Measurements from ENCODE around the gene MAN2C1.
A peak's percentile ranks its signal among the peaks of the same experiment; 100 is the strongest.
"Not testable (repeated sequence)": the region's sequence is repeated elsewhere in the genome, so short reads cannot be mapped to it uniquely, and the experiment has no call there.

MAN2C1 gene

DNA sequence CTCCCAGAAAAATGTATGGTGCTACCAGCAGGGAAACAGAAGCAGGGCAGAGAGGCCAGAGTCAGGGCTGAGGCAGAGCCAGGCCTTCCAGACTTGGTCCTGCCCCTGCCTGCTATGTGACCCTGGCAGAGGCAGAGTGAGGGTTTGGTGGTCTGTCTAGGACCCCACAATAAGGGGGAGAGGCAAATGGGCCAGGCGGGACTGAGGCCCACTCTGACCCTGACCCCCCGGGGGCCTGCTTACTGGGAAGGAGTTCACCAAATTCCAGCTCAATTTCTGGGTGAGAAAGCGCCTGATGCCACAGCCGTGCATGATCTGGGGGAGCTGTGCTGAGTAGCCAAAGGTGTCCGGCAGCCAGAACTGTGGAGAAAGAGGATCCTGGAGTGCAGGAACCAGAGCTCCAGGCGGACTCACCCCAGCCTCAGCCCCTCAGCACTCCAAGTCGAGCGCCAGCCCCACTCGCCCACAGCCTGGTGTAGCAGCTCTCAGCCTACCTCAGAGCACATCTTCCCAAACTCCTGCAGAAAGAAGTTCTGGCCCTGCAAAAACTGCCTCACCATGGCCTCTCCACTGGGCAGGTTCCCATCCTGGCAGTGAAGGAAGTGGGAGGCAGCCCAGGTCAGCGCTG, 6.9 kb downstream of the MAN2C1 start:
- DNase-seq (ENCODE audit: low read depth in 2 of 2) = no peak

DNA sequence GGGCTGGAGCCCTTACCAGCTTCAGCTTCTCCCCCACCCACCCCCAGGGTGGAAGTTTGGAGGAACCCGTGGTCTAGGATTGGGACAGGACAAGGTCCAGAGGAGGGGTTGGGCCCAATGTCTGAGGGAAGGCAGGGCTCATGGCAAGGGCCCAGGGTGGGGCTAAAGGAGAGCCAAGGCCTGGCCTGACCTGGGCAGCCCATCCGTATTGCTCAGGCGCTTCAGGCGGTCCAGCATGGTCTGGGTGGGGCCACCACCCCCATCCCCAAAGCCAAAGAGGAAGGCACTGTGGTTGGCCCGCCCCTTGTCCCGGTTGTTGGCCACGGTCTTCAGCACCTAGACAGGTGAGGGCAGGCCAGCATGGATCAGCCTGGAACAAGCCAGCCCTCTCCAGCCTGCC, 7.6 kb downstream of the MAN2C1 start:
- no peak for DNase-seq (ENCODE audit: low read depth in 2 of 2)

DNA sequence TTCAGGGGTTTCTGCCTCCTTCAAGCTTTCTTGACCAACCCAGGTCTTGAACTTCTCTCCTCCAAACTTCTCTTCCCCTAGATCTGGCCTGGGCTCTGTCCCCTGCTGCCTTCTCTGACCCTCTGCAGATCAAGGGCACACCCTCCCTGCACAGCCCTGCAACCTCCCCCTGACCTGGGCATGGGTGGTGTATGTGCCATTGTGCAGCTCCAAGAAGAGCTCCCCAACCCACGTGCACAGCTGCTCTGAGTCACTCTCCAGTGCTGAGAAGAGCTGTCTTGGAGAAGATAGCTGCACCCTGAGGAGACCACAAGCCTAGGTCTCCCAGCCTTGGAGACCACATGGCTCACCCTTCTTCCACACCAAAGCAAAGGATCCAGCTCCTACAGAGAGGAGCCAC, 8.0 kb downstream of the MAN2C1 start:
- no peak for DNase-seq (ENCODE audit: low read depth in 2 of 2)

DNA sequence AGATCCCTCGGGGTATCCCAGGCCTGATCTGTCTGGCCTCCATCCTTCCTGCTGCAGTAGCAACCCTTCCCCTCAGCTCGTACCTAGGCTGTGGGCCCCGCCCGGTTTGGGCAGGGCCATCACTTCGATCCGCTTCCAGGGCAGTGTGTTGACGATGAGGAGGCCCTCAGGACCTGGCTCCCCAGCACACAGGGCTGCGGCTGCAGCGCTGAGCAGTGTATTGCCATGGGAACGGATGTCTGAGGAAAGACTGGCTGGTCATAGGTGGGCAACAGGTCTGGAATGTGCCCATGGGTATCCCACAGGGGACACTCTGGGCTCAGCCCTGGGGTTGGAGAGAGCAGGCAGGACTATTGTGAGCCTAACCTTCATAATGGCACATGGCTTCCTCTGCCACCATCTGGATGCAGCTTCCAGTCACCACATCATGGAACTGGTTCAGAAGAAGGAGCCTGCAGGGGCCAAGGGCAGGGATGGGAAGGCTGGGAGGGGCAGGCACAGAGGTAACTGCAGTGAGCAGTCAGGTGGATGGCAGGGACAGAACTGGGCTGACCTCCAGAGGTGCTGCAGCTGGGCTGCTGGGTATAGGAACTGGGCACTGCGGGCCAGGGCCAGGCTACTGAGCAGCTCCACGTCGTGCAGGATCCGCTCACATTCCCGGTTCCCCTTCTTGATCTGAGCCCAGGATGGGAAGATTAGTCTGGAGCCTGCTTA, 8.7 kb downstream of the MAN2C1 start:
- DNase-seq (ENCODE audit: low read depth in 2 of 2) = no peak

DNA sequence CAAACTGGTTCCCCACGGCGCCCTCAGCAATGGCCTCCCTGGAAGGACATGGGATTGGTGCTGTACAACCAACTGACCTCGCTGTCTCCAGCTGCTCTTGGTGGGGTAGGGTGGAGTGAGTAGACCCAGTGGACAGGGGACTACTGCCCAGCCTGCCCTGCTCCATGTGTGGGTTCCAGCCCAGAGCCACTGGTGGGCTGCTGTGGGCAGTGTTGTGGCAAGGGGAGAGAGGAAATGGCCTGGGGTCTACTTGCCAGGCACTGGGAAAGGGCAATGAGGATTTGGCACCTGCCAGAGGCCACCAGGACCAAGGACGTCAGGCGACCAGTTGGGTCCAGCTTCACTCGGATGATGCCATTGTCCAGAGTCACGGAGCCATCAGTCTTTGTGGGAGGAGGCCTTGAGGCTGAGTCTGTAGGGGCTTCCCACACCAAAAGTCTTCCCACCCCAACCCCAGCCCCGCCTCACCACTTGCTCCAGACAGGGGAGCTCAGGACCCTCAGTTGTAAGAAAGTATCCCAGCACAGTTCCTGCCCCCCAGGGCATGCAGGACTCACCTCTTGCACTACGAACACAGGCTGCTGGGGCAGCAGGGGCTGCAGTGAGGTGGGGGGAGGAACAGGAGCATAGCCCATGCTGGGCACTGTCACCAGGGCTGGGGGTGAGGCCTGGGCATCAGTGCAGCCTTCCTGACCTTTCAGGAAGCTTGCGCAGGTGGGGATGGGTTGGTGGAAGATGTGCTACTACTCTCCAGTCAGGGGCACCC, 9.5 kb downstream of the MAN2C1 start:
- DNase-seq (ENCODE audit: low read depth in 2 of 2) = no peak

DNA sequence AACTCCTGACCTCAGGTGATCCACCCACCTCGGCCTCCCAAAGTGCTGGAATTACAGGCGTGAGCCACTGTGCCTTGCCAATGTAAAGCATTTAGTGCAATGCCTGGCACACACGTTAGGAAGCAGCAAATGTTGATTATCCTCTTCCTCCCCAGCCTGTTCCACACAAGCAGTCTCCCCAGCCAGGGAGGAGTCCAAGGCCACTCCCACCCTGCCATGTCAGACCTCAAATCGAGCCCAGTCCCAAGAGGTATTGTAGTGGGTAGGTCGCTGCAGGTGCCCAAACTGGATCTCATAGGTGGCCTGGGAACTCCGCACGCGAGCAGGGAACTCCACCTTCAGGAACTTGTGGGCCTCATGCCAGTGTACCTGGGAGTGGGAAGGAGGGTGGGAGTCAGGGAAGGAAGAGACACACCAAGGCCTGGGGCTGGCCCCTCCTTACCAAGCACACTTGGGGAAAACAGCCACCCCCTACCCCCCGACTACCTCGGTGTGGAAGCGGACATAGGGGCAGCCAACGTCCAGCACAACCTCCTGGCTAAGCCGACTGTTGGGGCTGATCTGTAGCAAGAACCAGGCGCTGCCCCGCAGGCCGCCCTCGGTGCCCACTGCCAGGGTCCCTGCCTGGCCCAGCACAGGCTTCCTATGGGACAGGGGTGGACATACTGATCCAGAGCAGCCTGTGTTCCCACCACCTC, 10.3 kb downstream of the MAN2C1 start:
- no peak for DNase-seq (ENCODE audit: low read depth in 2 of 2)

DNA sequence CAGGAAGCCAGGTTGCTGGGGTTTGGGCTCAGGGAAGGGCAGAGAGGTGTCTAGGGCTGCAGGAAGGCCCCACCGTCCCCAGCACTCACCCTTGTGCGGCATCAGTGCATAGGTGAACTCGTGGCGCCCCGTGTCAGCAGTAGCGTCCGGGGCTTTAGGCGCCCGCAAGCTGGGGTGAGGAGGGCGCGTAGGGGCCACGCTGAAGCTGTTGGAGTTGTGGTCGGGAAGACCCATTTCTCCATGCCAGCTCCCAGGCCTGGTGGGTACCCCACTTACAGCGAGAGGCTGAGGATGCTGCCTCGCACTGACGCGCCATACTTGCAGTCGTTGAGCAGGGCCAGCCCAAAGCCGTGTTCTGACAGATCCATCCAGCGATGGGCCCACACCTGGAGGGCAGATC, 11.9 kb downstream of the MAN2C1 start:
- no peak for DNase-seq (ENCODE audit: low read depth in 2 of 2)

DNA sequence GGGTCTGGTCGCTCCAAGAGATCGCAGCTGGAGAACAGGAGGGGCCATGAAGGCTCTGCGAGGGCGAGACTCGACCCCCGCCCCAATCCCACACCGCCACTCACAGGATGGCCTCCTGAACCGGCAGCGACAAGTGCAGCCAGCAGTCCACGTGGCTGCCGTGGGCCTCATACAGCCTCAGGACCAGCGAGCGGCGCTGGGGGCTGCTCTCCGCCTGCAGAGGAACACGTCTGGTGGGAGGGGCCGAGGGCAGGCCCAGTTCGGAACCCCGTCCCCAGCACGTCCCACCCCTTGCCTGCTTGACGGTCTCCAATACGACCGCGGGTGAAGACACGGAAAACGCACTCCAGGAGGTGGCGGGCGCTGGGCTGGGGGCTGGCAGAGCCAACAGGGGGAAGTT, 12.4 kb downstream of the MAN2C1 start:
- no peak for DNase-seq (ENCODE audit: low read depth in 2 of 2)

DNA sequence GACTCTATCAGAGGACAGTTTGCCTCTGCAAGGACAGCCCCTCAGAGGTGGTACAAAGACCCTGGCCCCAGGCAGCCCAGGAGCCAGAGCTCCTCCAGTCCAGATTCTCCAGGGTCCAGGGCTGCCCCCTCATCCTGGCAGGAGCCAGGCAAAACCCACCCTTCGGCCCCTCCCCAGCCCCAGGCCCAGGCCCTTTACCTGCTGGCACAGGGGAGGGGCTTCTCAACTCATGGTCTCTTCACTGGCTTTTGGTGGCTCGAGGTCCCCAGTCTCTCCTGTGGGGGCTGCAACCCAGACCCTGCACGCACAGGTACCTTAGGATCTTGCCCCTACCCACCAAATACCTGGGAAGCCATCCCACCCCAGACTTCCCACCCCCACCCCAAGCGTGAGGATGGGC, 13.0 kb downstream of the MAN2C1 start:
- DNase-seq (ENCODE audit: low read depth in 2 of 2) = no peak

DNA sequence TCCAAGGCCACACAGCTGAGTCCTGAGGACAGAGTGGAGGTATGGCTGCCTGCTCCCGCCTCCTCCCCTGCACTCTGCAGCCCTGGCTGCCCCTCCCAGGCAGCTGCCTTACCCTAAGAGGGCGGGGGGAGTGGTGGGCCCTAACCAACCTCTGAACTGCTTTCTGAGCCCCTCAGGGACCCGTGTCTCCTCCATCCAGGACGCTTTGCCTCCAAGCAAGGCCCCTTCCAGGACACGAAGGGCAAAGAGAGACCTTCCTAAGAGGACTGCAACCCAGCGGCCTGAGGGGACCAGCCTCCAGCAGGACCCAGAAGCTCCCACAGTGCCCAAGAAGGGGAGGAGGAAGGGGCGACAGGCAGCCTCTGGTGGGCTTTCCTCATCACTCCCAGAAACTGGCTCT, 14.0 kb downstream of the MAN2C1 start:
- DNase-seq (ENCODE audit: low read depth in 2 of 2) = no peak

DNA sequence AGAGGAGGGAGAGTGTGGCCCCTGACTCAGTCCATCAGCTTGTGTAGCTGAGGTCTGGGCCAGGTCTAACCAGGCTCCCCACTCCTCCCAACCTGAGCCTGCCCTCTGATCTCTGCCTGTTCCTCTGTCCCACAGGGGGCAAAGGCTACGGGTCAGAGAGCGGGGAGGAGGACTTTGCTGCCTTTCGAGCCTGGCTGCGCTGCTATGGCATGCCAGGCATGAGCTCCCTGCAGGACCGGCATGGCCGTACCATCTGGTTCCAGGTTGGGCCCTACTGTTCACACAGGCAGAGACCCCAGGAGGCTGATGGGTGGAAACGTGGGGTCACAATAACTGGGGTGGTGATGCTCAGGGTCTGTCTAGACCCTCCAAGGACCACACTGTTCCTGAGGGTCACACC, 14.8 kb downstream of the MAN2C1 start:
- DNase-seq (ENCODE audit: low read depth in 2 of 2) = no peak

DNA sequence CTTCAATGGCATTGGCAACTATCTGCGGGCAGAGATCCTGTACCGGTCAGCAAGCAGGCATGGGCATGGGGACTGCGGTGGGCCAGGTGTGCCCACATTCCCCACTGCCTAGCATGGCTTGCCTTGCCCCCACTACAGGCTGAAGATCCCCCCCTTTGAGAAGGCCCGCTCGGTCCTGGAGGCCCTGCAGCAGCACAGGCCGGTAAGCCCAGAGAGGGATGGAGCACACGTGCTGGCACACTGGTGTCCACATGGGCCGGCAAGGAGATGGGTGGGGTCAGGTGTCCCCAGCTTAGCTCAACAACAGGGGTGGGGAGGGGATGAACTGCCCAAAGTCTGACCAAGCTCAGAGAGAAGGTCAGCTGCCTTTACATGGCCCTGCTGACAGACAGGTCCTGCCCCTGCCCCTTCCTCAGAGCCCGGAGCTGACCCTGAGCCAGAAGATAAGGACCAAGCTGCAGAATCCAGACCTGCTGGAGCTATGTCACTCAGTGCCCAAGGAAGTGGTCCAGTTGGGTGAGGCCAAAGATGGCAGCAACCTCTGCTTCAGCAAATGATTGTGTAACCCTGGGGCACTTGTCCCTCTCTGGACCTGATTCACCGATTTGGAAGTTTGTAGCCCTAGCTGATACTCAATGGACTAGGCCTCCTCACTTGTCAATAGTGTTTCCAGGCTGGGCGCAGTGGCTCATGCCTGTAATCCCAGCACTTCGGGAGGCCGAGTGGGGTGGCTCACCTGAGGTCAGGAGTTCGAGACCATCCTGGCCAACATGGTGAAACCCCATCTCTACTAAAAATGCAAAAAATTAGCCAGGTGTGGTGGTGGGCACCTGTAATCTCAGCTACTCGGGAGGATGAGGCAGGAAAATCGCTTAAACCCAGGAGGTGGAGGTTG, 16.0 kb downstream of the MAN2C1 start:
- DNase-seq (ENCODE audit: low read depth in 2 of 2) = no peak

DNA sequence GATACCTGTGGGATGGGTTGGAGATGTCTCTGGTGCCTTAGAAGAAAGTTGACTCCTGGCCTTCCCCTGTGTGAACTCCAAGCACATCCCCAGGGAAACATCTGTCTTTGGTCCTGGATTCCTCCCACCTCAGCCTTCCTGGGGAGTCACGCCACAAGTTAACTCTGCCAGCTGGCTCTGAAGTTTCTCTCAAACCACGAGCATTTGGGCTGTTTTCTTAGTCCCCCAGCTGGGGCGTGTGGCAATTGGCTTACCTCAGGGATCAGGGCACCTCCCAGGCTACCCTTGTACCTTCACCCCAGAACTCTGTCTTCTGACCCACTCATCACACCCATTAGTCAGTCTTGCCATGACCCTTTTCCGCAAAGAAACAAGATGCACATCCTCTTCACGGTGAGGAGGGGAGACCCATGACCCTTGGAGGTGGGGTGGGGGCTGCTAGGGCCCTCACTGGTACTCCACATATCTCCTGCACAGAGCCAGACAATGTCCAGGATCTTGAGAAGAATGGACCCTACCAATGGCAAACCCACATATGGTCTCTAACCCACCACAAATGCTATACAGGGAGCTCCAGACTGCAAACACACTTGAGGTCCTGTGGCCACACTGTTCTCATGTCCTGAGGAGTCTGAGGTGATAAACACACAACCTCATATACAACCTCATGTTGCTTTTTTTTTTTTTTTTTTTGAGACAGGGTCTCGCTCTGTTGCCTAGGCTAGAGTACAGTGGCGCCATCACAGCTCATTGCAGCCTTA, 17.6 kb downstream of the MAN2C1 start:
- no peak for DNase-seq (ENCODE audit: low read depth in 2 of 2)

DNA sequence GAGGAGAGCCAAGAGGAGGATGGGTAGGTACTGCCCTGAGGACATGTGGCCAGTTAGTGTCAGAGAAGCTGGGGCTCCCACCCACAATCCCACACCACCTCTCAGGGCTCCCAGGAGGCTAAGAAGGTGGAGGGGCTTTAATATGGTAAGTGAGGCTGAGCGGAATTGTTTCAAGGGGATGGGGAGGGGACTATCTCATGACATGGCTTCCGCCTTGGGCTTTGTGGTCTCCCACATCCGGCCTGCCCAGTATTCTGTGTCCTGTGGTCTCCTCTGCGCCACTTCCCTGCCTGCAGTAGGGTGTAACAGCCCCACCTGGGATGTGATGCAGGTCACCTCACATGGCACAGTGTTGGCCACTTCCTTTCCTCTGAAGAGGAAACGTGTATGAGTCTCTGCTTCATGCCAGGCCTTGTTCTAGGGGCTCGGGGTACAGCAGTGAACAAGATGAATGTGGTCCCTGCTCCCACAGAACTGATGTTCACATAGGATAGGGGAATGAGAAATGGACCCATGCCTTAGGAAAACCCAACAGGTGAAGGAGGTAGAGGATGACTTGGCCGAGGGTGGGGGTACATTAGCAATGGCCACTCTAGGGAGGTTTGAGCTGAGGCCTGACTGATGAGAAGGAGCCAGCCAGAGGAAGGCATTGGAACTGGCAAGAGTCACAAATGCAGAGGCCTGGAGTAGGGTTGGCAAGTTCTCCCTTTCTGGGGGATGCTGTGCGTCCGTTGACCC, 18.4 kb downstream of the MAN2C1 start:
- DNase-seq (ENCODE audit: low read depth in 2 of 2) = peak; percentile 57 to 65

DNA sequence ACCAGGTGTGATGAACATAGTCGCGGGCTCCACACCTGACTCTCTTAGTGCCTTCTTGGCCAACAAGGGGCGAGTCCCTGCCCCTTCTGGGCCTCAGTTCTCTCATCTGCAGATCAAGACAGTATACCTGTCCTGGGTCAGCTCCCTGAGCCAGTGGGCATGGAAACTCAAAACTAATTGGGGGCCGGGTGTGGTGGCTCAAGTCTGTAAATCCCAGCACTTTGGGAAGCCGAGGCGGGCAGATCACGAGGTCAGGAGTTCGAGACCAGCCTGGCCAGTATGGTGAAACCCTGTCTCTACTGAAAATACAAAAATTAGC, 19.1 kb downstream of the MAN2C1 start:
- DNase-seq (ENCODE audit: low read depth in 2 of 2) = not testable (repeated sequence)

DNA sequence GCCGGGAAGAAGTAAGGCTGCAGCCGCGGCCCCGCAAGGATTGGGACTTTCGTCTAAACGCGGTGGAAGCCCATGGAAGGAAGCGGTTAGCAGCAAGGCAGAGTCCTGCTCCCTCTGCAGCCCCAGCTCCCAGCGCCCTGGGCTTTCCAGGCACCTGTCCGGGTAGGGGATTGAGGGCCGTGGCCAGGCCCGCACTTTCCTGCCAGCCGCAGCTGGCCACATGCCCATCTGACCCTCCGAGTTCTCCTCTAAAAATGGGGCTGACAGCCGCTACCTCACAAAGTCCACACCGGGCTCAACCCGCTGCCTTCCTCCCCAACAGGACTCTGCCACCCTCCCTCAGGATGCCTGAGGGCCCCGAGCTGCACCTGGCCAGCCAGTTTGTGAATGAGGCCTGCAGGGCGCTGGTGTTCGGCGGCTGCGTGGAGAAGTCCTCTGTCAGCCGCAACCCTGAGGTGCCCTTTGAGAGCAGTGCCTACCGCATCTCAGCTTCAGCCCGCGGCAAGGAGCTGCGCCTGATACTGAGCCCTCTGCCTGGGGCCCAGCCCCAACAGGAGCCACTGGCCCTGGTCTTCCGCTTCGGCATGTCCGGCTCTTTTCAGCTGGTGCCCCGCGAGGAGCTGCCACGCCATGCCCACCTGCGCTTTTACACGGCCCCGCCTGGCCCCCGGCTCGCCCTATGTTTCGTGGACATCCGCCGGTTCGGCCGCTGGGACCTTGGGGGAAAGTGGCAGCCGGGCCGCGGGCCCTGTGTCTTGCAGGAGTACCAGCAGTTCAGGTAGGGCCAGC, 19.7 kb downstream of the MAN2C1 start:
- no peak for DNase-seq (ENCODE audit: low read depth in 2 of 2)

DNA sequence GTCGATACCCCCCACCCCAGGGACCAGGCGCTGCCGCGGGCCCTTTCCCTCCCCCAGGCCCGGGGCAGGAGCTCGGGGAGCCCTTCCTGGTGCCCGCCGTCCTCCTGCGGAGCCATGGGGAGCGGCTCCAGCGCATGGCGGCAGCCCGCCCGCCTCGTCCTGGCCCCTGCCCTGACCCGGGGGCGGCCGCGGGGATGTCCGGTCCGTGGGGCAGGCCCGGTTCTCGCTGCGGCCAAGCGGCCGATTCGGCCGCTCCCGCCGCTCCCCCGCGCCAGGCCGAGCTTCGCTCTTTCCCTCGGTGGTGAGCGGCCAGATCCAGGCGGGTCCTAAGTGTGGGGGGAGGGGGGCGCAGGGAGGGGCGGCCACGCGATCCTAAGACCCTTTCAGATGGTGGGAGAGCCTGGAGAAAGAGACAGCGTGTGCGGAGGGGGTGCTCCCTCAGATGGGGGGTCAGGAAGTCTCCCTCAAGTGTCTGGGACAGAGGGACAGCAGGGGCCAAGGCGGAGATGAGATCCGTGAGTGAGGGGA, 20.3 kb downstream of the MAN2C1 start:
- DNase-seq (ENCODE audit: low read depth in 2 of 2) = no peak

DNA sequence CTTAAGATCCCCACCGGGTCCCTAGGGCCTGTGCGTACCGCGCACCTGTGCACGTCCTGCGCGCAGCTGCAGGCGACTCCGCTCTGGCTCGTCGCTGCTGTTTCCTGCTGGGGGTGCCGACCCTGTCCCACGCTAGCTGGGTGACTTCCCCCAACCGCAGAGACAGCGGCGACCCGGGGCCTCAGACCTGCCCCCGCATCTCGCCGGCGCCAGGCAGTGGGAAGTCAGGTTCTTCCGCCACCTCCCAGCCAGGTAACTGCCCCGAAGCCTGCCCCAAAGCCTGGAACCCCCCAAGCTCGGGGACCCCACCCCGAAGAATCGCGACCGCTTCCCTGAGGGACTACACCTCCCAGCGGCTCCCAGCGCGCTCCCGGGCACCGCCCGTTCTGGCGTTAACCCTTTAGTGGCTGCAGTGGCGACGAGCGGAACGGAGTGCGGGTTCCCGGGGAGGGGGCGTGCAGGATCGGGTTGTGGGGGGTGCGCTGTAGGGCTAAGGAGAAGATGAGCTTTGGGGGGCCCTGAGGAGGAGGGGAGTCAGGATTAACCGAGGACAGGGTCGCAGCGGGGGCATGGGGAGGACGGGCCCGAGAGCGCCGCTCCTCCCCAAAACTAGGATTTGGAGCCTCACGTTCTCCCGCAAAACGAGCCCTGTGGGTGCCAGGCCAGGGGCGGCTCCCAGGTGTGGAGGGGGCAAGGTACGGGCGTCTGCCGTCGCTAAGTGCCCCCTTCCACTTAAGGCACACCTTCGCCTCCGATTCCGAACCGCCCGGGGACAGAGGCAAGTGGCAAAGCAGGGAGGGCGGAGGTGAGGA, 21.0 kb downstream of the MAN2C1 start:
- DNase-seq (ENCODE audit: low read depth in 2 of 2) = peak in 1 of 2 donors; percentile 53

All from stimulated activated CD8-positive, alpha-beta memory T cell treated with anti-CD3 and anti-CD28 coated beads, Interleukin-7, amount 100 ng/mL, for 4 hours (primary cell).